Cardiac fibroblast (primary cell): ENCODE results near the gene HDAC4.
A peak's percentile ranks its signal among the peaks of the same experiment; 100 is the strongest.

Experiments used
- DNase-seq, 2 donors: peaks; one replicate each; pipeline versions ENCODE4 v3.0.0 to v3.0.0-alpha.2; 2010; ENCODE audit warnings: low read depth in 2 of 2
- H3K4me3 ChIP-seq, 2 donors: replicated peaks in 1 of 2; 1 replicate in 1 of 2; 2 replicates in 1 of 2; pipeline ENCODE4 v1.5.1; 2011; ENCODE audit warnings: low read depth in 2 of 2, low read length in 2 of 2, mild to moderate bottlenecking in 2 of 2, moderate library complexity in 1 of 2
- TF ChIP-seq, protein P1 (sequence below): IDR thresholded peaks from one replicate; pipeline ENCODE4 v1.5.1; 2011; ENCODE audit warnings: low read depth, mild to moderate bottlenecking, low read length, inconsistent platforms

HDAC4 gene

GRCh38 chr2:239050252-239050649, 350.6 kb downstream of the HDAC4 start:
- no peak for DNase-seq
- H3K4me3 ChIP-seq: no peak overlapping the region
- TF ChIP-seq, protein P1, sequence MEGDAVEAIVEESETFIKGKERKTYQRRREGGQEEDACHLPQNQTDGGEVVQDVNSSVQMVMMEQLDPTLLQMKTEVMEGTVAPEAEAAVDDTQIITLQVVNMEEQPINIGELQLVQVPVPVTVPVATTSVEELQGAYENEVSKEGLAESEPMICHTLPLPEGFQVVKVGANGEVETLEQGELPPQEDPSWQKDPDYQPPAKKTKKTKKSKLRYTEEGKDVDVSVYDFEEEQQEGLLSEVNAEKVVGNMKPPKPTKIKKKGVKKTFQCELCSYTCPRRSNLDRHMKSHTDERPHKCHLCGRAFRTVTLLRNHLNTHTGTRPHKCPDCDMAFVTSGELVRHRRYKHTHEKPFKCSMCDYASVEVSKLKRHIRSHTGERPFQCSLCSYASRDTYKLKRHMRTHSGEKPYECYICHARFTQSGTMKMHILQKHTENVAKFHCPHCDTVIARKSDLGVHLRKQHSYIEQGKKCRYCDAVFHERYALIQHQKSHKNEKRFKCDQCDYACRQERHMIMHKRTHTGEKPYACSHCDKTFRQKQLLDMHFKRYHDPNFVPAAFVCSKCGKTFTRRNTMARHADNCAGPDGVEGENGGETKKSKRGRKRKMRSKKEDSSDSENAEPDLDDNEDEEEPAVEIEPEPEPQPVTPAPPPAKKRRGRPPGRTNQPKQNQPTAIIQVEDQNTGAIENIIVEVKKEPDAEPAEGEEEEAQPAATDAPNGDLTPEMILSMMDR: no peak

- peak in 1 of 2 donors; percentile 61 for DNase-seq
- no peak overlapping the region for H3K4me3 ChIP-seq
- TF ChIP-seq, protein P1: no peak
Observed at GRCh38 chr2:239049421-239050251, 351.2 kb downstream of the HDAC4 start.

DNA sequence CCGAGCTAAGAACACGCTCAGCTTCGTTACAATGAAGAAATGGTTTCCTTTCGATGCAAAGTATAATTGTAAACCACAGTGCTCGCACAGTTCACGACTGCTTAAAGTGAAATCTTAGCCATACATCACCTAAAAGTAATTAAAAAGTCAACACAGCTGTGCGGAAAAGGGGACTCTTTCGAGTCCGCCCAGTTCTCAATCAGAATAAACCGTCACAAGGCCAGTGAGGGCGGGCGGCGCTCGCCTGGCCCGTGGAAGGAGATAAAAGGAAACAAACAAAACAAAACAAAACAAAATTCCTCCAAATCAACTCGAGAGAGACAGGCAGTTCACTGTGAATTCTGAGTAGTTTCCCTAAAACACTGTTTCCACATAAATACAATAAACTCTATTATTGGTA, 352.1 kb downstream of the HDAC4 start:
- H3K4me3 ChIP-seq: no peak overlapping the region
- DNase-seq: no peak
- TF ChIP-seq, protein P1: no peak

DNA sequence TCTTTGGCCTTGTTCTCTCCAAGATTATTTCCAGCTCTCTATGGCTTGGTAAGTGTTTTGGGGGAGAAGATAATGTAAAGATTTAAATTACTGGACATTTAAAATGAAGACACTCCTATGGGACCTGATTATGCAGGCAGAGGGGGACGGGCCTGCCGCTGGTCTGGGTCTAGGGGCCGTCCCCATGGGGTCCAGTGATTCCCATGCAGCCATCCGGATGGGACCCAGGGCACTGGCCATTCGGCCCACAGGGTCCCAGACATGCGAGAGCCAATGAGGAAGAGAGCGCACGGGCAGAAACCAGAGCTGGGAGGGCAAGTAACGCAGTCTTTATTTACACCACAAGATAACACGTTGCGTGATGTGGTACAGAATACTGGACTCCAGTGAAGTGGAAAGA, 353.0 kb downstream of the HDAC4 start:
- no peak for DNase-seq
- no peak overlapping the region for H3K4me3 ChIP-seq
- TF ChIP-seq, protein P1: no peak

DNA sequence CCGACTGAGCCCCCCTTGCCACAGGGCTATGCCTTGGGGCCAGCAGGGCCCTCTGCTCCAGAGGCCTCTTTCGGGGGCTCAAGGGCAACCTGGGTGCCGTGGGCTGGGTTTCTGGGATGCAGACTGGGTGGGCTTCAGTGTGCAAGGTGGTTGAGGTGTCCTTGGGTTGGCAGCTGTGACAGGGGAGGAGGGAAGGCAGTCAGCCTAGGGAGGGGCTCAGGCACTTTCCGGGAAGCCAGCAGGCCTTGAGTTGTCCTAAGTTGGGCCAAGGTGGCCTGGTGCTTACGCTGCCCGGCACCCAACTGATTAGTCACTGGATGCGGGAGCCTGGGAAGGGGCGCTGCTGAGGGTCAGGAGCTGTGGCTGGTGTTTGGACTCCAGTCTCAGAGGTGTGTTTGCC, 353.4 kb downstream of the HDAC4 start:
- H3K4me3 ChIP-seq: no peak overlapping the region
- DNase-seq: no peak
- TF ChIP-seq, protein P1: no peak

GRCh38 chr2:239046822-239047221, 354.0 kb downstream of the HDAC4 start:
- TF ChIP-seq, protein P1: no peak
- no peak for DNase-seq
- H3K4me3 ChIP-seq: no peak overlapping the region
